GM18520 (cell line): ENCODE results near the gene TLK2.
A peak's percentile ranks its signal among the peaks of the same experiment; 100 is the strongest.
"Not testable (repeated sequence)": the region's sequence is repeated elsewhere in the genome, so short reads cannot be mapped to it uniquely, and the experiment has no call there.

Experiments
- ATAC-seq: cut with Tn5 transposase; IDR thresholded peaks from one replicate; pipeline ENCODE4 v1.9.1; 2021; ENCODE audit not compliant: unreplicated experiment

The TLK2 gene

GRCh38 chr17:62482553-62482952, 3.9 kb downstream of the TLK2 start:
- not testable (repeated sequence) for ATAC-seq

DNA sequence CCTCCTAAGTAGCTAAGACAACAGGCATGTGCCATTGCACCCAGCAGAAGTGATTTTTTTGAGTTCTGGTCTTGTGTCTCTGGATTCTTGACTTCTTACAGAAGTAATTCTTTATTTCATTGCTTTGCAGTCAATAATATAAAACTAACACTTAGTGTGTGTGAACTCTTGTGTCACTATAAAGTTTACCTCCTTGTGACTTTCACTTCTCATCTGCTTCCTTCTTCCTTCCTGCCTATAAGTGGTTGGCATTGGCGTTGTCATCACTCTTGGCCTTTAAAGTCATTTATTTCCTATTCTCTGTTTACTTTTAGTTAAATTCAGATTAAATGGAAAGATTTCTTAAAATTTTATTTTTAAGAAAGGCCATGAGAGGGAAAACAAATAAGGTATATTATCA, 12.4 kb downstream of the TLK2 start:
- not testable (repeated sequence) for ATAC-seq

- ATAC-seq = not testable (repeated sequence)
Measured at GRCh38 chr17:62493049-62493655, 14.5 kb downstream of the TLK2 start.

GRCh38 chr17:62494073-62494472, 15.4 kb downstream of the TLK2 start:
- not testable (repeated sequence) for ATAC-seq

- ATAC-seq = not testable (repeated sequence)
Measured at GRCh38 chr17:62496344-62496743, 17.7 kb downstream of the TLK2 start.

DNA sequence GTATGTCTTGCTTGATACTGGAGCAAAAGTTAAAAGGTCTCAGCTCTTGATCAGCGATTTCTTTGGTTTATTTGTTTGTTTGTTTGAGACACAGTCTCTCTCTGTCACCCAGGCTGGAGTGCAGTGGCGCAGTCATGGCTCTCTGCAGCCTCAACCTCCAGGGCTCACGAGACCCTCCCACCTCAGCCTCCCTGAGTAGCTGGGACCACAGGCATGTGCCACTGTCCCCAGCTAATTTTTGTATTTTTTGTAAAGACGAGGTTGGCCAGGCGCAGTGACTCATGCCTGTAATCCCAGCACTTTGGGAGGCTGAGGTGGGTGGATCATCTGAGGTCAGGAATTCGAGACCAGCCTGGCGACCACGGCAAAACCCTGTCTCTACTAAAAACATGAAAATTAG, 20.2 kb downstream of the TLK2 start:
- ATAC-seq = not testable (repeated sequence)

DNA sequence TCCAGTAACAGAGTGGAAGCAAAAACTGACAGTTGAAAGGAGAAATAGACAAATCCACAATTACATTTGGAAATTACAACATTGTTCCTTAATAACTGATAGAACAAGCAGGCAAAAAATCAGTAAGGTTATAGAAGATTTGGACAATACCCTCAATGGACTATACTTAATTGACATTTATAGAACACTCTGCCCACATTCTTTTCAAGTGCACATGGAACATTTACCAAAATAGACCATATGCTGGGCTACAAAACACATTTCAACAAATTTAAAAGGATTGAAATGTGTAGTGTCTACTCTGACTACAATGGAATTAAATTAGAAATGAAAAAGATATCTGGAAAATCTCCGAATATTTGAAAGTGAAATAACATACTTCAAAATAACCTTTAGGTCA, 21.8 kb downstream of the TLK2 start:
- not testable (repeated sequence) for ATAC-seq

DNA sequence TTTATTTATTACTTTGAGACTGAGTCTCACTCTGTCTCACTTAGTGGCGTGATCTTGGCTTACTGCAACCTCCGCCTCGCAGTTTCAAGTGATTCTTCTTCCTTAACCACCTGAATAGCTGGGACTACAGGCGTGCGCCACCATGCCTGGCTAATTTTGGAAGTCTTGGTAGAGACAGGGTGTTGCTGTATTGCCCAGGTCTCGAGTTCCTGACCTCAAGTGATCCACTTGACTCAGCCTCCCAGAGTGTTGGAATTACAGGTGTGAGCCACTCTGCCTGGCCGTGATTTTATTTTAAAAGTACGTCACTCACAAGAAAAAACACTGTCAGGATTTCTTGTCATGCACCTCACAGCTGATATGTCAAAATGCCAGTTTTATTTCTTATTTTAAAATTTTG, 26.2 kb downstream of the TLK2 start:
- not testable (repeated sequence) for ATAC-seq

- not testable (repeated sequence) for ATAC-seq
Measured at GRCh38 chr17:62507191-62507836, 28.7 kb downstream of the TLK2 start.

DNA sequence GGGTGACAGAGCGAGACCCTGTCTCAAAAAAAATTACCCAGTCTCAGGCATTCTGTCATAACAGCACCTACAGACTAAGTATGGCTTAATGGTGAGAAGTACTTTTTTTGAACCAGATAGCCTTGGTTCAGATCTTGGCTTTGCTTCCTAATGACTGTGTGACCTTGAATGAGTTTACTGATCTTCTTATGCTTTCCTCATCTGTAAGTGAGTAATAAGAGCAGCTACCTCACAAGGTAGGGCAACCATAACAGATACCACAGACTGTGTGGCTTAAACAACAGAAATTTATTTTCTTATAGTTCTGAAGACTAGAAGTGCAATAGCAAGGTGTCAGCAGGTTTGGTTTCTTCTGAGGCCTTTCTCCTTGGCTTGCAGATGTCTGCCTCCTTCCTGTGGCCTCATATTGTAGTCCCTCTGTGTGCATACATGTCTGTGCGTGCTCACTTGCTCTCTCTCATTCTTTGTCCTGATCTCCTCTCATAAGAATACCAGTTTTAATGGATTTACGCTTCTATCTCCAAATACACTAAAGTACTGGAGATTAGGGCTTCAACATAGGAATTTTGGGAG, 31.7 kb downstream of the TLK2 start:
- ATAC-seq = not testable (repeated sequence)

- not testable (repeated sequence) for ATAC-seq
Measured at GRCh38 chr17:62511014-62511413, 32.4 kb downstream of the TLK2 start.

- ATAC-seq = not testable (repeated sequence)
Measured at GRCh38 chr17:62516376-62516775, 37.8 kb downstream of the TLK2 start.

- not testable (repeated sequence) for ATAC-seq
Measured at GRCh38 chr17:62521295-62521694, 42.7 kb downstream of the TLK2 start.

DNA sequence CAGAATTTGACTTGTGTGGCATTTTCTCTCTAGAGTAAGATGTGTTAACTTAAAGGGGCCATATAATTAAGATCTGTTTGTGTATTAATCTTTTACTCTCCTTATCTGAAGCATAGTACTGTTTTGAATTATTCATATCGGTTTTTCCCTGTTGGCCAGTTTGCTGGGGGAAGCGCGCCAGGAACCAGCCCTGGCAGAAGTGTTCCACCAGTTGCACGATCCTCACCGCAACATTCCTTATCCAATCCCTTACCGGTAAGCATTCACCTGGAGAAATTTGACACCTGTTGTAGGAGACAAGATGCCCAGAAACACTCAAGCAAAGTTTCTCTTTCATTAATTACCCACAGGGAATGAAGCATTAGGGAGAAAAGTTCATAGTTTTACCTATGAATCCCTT, 45.5 kb downstream of the TLK2 start:
- not testable (repeated sequence) for ATAC-seq

DNA sequence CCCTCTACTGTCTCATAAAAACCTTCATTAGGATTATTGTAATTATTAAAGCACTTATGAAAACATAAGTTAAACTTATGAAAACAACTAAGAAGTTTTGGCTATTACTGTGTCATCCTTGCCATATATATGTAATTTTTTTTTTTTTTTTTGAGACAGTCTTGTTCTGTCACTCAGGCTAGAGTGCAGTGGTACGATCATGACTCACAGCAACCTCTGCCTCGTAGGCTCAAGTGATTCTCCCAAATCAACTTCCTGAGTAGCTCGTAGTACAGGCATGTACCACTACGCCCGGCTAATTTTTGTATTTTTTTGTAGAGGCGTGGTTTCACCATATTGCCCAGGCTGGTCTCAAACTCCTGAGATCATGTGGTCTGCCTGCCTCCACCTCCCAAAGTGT, 46.7 kb downstream of the TLK2 start:
- ATAC-seq = not testable (repeated sequence)

DNA sequence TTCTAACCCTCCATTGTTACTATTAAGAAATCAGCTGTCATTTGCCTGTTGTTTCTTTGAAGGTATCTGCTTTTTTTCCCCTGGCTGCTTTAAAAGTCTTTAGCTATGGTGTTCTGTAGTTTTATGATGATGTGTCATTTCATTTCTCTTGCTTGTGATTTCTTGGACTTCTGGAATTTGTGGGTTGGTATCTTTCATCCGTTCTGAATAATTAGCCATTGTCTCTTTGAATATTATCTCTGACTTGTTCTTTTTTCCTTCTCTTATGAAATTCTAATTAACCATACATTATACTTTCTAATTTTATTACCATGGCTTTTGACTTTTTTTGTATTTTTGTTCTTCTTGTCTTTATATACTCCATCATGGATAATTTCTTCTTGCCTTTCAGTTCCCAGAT, 52.3 kb downstream of the TLK2 start:
- not testable (repeated sequence) for ATAC-seq

GRCh38 chr17:62536557-62536956, 57.9 kb downstream of the TLK2 start:
- not testable (repeated sequence) for ATAC-seq

DNA sequence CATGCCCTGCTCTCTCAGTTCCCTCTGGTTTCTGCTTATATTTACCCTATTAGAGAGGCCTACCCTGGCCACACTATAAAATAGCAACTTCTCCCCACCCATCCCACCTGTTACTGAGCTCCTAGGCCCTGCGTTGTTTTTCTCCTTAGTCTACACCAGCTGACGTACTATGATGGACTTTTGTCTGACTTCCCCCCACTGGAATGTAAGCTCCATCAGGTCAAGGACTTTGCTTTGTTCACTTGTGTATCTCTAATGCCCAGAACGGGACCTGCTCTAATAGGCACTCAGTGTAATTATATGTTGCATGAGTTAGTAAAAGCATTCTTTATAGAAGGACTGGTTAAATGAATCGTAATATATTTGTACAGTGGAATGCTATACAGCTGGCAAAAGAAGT, 62.4 kb downstream of the TLK2 start:
- ATAC-seq = not testable (repeated sequence)

GRCh38 chr17:62543278-62543775, 64.7 kb downstream of the TLK2 start:
- ATAC-seq = not testable (repeated sequence)

DNA sequence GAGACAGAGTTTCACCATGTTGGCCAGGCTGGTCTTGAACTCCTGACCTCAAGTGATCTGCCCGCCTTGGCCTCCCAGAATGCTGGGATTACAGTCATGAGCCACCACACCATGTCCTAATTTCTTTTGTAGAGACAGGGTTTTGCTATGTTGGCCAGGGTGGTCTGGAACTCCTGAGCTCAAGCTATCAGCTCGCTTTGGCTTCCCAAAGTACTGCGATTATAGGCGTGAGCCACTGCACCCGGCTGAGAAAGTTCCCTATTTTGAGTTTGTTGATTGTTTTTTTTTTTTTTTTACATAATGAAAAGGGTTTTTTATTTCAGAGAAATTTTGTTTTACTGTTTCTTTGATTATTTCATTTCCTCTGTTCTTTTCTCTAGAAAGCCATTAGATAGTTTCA, 67.4 kb downstream of the TLK2 start:
- ATAC-seq = not testable (repeated sequence)

DNA sequence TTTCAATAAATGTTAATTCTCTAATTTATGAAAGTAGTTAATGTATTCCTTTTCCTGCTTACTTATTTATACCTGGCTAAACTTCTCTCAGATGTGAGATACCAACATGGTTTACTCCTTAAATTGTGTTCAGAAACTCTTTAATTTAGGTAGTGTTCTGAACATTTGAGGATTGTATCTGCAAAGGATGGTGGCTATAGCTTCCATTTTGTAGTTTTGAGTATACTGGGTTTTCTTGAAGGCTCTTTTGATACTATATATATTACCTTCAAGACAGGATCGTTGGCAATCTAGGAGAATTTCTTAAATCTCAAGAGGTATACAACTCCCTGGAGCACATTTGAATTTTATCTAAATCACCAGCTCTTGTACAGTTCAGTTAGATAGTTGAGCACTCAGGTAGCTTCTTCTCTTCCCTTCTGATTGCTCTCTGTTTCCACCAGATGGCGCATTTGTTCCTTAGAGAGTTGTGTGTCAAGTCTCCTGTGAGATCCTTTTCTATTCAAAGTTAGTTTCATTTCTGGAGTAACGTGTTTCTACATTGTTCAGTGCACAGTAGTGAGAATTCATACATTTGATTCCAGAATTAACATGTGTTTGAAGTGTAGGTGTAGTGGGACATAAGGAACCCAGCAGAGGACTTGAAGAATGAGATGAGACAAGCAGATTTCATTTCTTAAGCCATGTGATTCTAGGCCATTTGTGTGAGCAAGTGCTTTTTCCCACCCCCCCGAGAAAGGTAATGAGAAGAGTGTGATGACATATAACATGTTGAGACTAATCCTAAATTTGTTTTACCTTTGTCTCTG, 74.4 kb downstream of the TLK2 start:
- ATAC-seq = peak; percentile 69
